Right lobe of liver (tissue), 4 donors: ENCODE data around the gene AKR1C2.

Experiments used
- POLR2A ChIP-seq: fragments of 450-650 bp; IDR thresholded peaks from one replicate; pipeline ENCODE4 v1.6.1; 2017; ENCODE audit warnings: antibody characterized with exemption, mild to moderate bottlenecking
- TF ChIP-seq, protein P1 (sequence below), 4 donors: fragments of 200-600 bp in 3 of 4; fragments of 450-650 bp in 1 of 4; IDR thresholded peaks; one replicate each; pipeline versions ENCODE4 v1.5.1 to v1.8.0; 2016 to 2022; ENCODE audit warnings: antibody characterized with exemption in 4 of 4, mild to moderate bottlenecking in 2 of 4
- donor health status: DM: no; HTN: no; CAD: no.
- donor health status: DM: no; HTN: no; CAD: no.
- donor health status: DM: no; HTN: yes; CAD: no.

- TF ChIP-seq, protein P1, sequence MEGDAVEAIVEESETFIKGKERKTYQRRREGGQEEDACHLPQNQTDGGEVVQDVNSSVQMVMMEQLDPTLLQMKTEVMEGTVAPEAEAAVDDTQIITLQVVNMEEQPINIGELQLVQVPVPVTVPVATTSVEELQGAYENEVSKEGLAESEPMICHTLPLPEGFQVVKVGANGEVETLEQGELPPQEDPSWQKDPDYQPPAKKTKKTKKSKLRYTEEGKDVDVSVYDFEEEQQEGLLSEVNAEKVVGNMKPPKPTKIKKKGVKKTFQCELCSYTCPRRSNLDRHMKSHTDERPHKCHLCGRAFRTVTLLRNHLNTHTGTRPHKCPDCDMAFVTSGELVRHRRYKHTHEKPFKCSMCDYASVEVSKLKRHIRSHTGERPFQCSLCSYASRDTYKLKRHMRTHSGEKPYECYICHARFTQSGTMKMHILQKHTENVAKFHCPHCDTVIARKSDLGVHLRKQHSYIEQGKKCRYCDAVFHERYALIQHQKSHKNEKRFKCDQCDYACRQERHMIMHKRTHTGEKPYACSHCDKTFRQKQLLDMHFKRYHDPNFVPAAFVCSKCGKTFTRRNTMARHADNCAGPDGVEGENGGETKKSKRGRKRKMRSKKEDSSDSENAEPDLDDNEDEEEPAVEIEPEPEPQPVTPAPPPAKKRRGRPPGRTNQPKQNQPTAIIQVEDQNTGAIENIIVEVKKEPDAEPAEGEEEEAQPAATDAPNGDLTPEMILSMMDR (IDR thresholded peaks at IDR 0.05) = no peak
- TF ChIP-seq POLR2A = no peak
Measured at GRCh38 chr10:5030989-5031388, 27.3 kb upstream of the AKR1C2 start.
